B cell (primary cell): ENCODE results near the gene HSPE1. TPM values are rescaled to one million over a fixed set of nuclear protein-coding genes. Genes with fewer than 3 reads are reported as not detected.

ENCODE experiments used
- ATAC-seq: fragments of 200-7000 bp; cut with Tn5 transposase; one replicate; pipeline ENCODE4 v1.10.0; 2021; ENCODE audit warnings: low read depth, mild to moderate bottlenecking, moderate number of reproducible peaks, moderate library complexity
- CTCF ChIA-PET: fragments of 350-600 bp; sonication (Branson Sonifier 250); formaldehyde crosslinking; loops from one replicate; lab custom pipeline; 2021; ENCODE audit warnings: antibody characterized with exemption, inconsistent platforms; lab: Charles Lee
- POLR2A ChIA-PET: fragments of 350-600 bp; sonication (Branson Sonifier 250); formaldehyde crosslinking; loops from one replicate; lab custom pipeline; 2021; ENCODE audit warnings: antibody characterized with exemption; lab: Charles Lee
- DNase-seq: peaks from one replicate; pipeline ENCODE4 v3.0.0; 2013
- H2AFZ ChIP-seq: 2 replicates; pipeline ENCODE4 v1.6.1; 2012; ENCODE audit warnings: mild to moderate bottlenecking, low read depth, low read length; ENCODE audit not compliant: insufficient read depth, poor library complexity, severe bottlenecking
- H3K27ac ChIP-seq, 2 donors: 1 replicate in 1 of 2; 2 replicates in 1 of 2; pipeline ENCODE4 v1.5.1; 2012 to 2013; ENCODE audit warnings: low read length in 2 of 2, mild to moderate bottlenecking in 2 of 2, moderate library complexity in 1 of 2
- H3K27me3 ChIP-seq, 4 experiments: fragments of 200-600 bp in 1 of 4; sonication (generic) in 1 of 4; replicated peaks in 1 of 4; 1 replicate in 2 of 4; 2 replicates in 2 of 4; pipeline versions ENCODE4 v1.6.1 to v1.7.0; 2013 to 2016; ENCODE audit warnings: low read length in 3 of 4, mild to moderate bottlenecking in 2 of 4, mixed read lengths in 1 of 4, moderate library complexity in 1 of 4; ENCODE audit not compliant: insufficient read depth in 4 of 4, control insufficient read depth in 3 of 4; ENCODE audit errors: control extremely low read depth in 1 of 4
- H3K36me3 ChIP-seq, 2 experiments: replicated peaks in 1 of 2; 1 replicate in 1 of 2; 2 replicates in 1 of 2; pipeline versions ENCODE4 v1.6.1 to v1.7.1; 2013; ENCODE audit warnings: low read length in 1 of 2; ENCODE audit not compliant: insufficient read depth in 2 of 2, control insufficient read depth in 1 of 2; ENCODE audit errors: control extremely low read depth in 1 of 2, extremely low read depth in 1 of 2
- H3K4me1 ChIP-seq, 2 donors: fragments of 200-600 bp in 1 of 2; sonication (generic) in 1 of 2; 1 replicate in 1 of 2; 2 replicates in 1 of 2; pipeline versions ENCODE4 v1.5.1 to v1.6.1; 2013 to 2017; ENCODE audit warnings: low read length in 2 of 2; ENCODE audit not compliant: control insufficient read depth in 2 of 2, insufficient read depth in 2 of 2
- H3K4me2 ChIP-seq: replicated peaks from 2 replicates; pipeline ENCODE3; 2012; ENCODE audit warnings: mild to moderate bottlenecking, low read depth, low read length; ENCODE audit not compliant: poor library complexity, severe bottlenecking
- H3K4me3 ChIP-seq, 5 experiments: fragments of 200-600 bp in 1 of 5; sonication (generic) in 1 of 5; 1 replicate in 3 of 5; 2 replicates in 2 of 5; pipeline versions ENCODE4 v1.5.1 to v1.7.0; 2011 to 2016; ENCODE audit warnings: low read length in 4 of 5, mild to moderate bottlenecking in 4 of 5, low read depth in 2 of 5, control low read depth in 1 of 5, moderate library complexity in 1 of 5; ENCODE audit not compliant: insufficient read depth in 1 of 5; ENCODE audit errors: control extremely low read depth in 1 of 5, extremely low read depth in 1 of 5
- H3K79me2 ChIP-seq: fragments of 200-600 bp; sonication (generic); one replicate; pipeline ENCODE4 v1.6.0; 2016; ENCODE audit warnings: low read length; ENCODE audit not compliant: control insufficient read depth, insufficient read depth
- H3K9ac ChIP-seq: fragments of 200-600 bp; sonication (generic); 2 replicates; pipeline ENCODE4 v1.6.1; 2017; ENCODE audit warnings: mild to moderate bottlenecking, low read length, moderate library complexity
- H3K9me3 ChIP-seq, 3 donors: one replicate each; pipeline versions ENCODE4 v1.6.1 to v1.7.1; 2013; ENCODE audit warnings: low read length in 2 of 3; ENCODE audit not compliant: control insufficient read depth in 2 of 3, insufficient read depth in 1 of 3; ENCODE audit errors: control extremely low read depth in 1 of 3
- H4K20me1 ChIP-seq: 2 replicates; pipeline ENCODE4 v1.6.0; 2012; ENCODE audit warnings: mild to moderate bottlenecking, low read length; ENCODE audit not compliant: insufficient read depth, control insufficient read depth, poor library complexity, severe bottlenecking
- H3K27ac Mint-ChIP-seq: one replicate; pipeline ENCODE4 v1.8.0; 2021; ENCODE audit warnings: mixed read lengths
- H3K27me3 Mint-ChIP-seq: one replicate; pipeline ENCODE4 v1.8.0; 2021; ENCODE audit warnings: mixed read lengths
- H3K4me1 Mint-ChIP-seq: one replicate; pipeline ENCODE4 v1.8.0; 2021; ENCODE audit warnings: mixed read lengths
- H3K4me3 Mint-ChIP-seq: one replicate; pipeline ENCODE4 v1.8.0; 2021; ENCODE audit warnings: mixed read lengths
- H3K9me3 Mint-ChIP-seq: one replicate; pipeline ENCODE4 v1.8.0; 2022; ENCODE audit warnings: mixed read lengths; ENCODE audit not compliant: insufficient read depth
- CTCF ChIP-seq: fragments of 200-600 bp; IDR thresholded peaks from one replicate; pipeline ENCODE4 v1.8.0; 2022; ENCODE audit warnings: antibody characterized with exemption, mild to moderate bottlenecking
- EZH2 ChIP-seq: IDR thresholded peaks from 2 replicates; pipeline ENCODE4 v1.6.1; 2012; ENCODE audit warnings: borderline replicate concordance, low read depth, mild to moderate bottlenecking, moderate library complexity, low read length; ENCODE audit not compliant: insufficient read depth, poor library complexity, severe bottlenecking
- WGBS: methylation state at CpG from one replicate; pipeline ENCODE4 v1.1.5; 2013; ENCODE audit warnings: missing lambda C conversion rate; ENCODE audit not compliant: insufficient coverage; 5-methylcytosine and 5-hydroxymethylcytosine counted together
- intact Hi-C: fragments of 100-400 bp; cut with micrococcal nuclease; formaldehyde crosslinking; loops from one replicate; pipeline ENCODE4 v1.10.0; 2022
- polyA plus RNA-seq: library from polyadenylated mRNA; depleted of rRNA; stranded (reverse); fragments of >200 nt; gene quantifications from 2 replicates; pipeline ENCODE4 v1.2.3, GENCODE V29; 2012
- total RNA-seq, 2 donors: library from RNA; stranded (reverse); fragments of 120-200 nt in 1 of 2; gene quantifications; 1 replicate in 1 of 2; 2 replicates in 1 of 2; pipeline versions ENCODE4 v1.2.3 to v1.2.4, GENCODE V29; 2013 to 2022

HSPE1 gene
- total and polyA plus RNA-seq, 2 donors (not counting 1 experiment from before 2014, with no cell fraction given) = 46.2 to 49.8 TPM

GRCh38 chr2:197460649-197461048 lies 39.5 kb upstream of the HSPE1 start:
- Histone ChIP-seq H3K9ac (no peak overlapping the region), H3K4me1 (no peaks in the 10 kb centered on the region), H3K27ac (no peak overlapping the region), H3K27me3 (no peaks in the 10 kb centered on the region), H3K36me3 (peaks cover 5 to 46% of the 10 kb centered on the region in 2 experiments), H3K4me2 (no peak overlapping the region), H2AFZ (no peak overlapping the region), H3K79me2 (peaks cover 73% of the 10 kb centered on the region), H4K20me1 (peaks cover 30% of the 10 kb centered on the region), H3K9me3 (no peaks in the 10 kb centered on the region), H3K4me3 (no peak overlapping the region)
- TF ChIP-seq CTCF = no peak
- no peak for TF ChIP-seq EZH2
- DNase-seq = no peak
- no peak for ATAC-seq
- intact Hi-C loops = no loop called here
- Mint-ChIP-seq H3K27me3 (no peaks in the 10 kb centered on the region), H3K4me3 (no peak overlapping the region), H3K4me1 (peaks cover 18% of the 10 kb centered on the region), H3K9me3 (no peaks in the 10 kb centered on the region), H3K27ac (no peak overlapping the region)
- POLR2A ChIA-PET = no interaction called here
- no CpG with 5 or more reads among the region's 4 CpGs for WGBS
- CTCF ChIA-PET = no interaction called here

GRCh38 chr2:197461057-197461456 lies 39.1 kb upstream of the HSPE1 start:
- Mint-ChIP-seq H3K4me3 (no peak overlapping the region), H3K27me3 (no peaks in the 10 kb centered on the region), H3K27ac (no peak overlapping the region), H3K4me1 (peaks cover 14% of the 10 kb centered on the region), H3K9me3 (no peaks in the 10 kb centered on the region)
- Histone ChIP-seq H3K36me3 (peaks cover 5 to 50% of the 10 kb centered on the region in 2 experiments), H3K27ac (no peak overlapping the region), H3K9ac (no peak overlapping the region), H3K27me3 (no peaks in the 10 kb centered on the region), H2AFZ (no peak overlapping the region), H3K9me3 (no peaks in the 10 kb centered on the region), H3K4me1 (no peaks in the 10 kb centered on the region), H4K20me1 (peaks cover 26% of the 10 kb centered on the region), H3K4me3 (no peak overlapping the region), H3K79me2 (peaks cover 72% of the 10 kb centered on the region), H3K4me2 (no peak overlapping the region)
- intact Hi-C loops = no loop called here
- ATAC-seq = no peak
- no CpG with 5 or more reads among the region's 2 CpGs for WGBS
- CTCF ChIA-PET = no interaction called here
- POLR2A ChIA-PET = no interaction called here
- TF ChIP-seq CTCF (no peak), EZH2 (no peak)
- DNase-seq = no peak
